Measurements from ENCODE around the gene BDKRB2.
A peak's percentile ranks its signal among the peaks of the same experiment; 100 is the strongest.
"Not testable (repeated sequence)": the region's sequence is repeated elsewhere in the genome, so short reads cannot be mapped to it uniquely, and the experiment has no call there.

Gene BDKRB2

DNA sequence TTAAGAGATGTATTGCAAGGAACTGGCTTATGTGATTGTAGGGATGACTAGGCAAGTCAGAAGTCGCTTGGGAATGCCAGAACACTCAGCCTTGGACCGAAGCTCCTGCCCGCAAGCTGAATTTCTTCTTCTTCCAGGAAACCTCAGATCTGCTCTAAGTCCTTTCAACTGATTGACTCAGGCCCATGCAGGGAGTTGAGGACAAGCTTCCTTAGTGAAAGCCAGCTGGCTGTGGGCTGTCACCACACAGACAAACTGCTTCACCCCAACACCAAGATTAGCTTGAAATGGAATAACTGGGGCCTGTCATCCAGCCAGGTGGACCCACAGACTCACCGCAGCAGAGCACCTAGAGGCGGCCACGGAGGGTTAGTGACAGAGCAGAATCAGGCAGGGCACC is 24.7 kb downstream of the BDKRB2 start:
- no peak for DNase-seq

DNA sequence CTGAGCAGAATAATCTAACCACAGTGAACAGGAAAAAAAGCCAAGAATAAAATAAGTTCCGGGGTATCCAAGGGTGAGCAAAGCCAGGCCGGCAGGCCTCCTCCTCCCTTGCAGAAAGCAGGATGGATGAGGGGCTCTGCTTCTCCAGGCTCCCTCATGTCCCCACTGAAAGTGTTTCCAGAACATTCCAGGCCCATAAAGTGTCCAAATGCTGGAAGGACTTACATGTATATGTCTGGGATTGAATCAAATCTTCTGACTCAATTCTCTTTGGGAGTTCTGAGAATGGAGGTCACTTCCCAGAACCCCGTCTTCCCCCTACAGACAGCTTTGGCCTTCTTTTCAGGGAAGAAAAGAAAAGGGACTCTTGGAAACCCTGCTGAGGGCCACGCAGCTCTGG is 26.4 kb downstream of the BDKRB2 start:
- no peak for DNase-seq

DNA sequence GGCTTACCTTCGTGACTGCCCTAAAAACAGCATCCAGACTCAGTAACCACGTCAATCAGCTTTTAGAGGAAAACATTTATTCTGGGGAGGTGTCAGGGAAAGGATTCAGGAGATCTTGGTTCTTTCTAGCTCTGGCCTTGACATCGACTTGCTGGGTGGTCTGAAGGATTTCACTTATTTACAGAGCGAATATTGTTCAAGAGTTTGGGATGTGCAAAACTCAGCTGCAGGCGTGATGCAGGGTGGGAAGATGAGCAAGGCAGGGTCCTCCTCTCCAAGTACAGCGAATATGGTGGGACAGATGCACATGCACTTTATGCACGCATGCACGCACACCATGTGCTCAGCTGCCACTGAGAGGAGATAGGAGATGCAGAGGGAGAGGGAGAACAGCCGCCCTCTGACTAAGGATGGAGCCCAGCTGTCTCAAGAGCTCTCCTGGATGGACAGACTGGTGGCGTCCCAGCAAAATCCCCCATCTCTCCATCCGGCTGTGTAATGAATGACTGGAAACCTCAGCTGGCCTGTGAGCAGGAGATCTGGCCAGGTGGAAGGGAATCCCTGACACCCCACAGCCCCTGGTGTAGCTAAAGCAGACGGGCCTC is 27.0 kb downstream of the BDKRB2 start:
- no peak for DNase-seq

DNA sequence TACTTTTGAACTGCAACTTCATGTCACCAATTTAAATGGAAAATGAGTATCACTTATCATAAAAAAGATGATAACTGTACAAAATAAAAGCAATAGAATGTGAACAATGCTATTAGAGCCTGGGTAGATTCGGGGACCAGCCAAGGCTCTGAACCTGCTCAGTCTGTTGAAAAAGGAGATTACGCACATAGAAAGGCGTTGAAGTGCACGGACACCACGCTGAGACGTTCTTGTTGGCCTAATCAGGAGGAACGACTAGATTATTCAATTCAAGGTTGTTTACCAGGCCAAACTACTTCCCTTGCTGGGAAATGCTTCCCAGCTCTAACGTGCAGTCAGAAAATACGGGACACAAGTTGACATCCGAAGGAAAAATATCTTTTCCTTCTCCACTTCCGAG is 27.9 kb downstream of the BDKRB2 start:
- no peak for DNase-seq

DNA sequence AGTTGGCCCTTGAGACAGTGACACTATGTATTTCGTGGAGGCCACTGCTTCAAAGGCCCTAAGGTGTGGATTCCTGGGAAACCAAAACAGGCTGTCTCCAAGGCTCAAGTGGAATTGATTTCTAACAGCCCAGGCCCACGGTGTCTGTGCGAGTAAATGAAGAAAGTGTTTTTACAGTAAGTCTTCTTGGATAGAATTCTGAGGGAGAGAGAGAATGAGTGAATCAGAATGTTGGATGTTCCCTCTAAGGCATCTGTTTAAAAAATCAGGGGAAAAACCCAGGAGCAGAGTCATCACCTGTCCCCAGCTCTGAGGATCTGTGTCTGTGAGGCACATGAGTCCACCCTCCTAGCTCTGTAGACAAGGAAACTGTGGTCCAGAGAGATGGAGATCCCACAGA is 29.0 kb downstream of the BDKRB2 start:
- no peak for DNase-seq

DNA sequence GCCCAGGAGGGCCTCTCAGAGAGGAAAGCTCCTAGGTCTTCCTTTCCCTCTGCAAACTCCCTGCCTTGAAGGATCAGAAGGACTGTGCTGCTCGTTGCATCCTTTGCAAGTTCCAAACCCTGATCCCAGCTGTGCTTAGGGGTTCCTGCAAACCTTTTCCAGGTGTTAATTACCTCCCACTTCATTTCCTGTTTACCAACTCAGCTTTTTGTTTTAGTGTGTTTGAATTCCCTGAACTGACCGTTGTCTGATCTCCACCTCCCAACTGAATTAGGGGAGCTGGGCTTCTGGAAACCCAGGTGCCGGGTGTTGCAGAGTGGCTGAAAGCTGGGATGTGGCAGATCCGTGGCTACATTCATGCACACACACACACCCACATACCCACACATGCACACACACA is 30.8 kb downstream of the BDKRB2 start:
- no peak for DNase-seq

DNA sequence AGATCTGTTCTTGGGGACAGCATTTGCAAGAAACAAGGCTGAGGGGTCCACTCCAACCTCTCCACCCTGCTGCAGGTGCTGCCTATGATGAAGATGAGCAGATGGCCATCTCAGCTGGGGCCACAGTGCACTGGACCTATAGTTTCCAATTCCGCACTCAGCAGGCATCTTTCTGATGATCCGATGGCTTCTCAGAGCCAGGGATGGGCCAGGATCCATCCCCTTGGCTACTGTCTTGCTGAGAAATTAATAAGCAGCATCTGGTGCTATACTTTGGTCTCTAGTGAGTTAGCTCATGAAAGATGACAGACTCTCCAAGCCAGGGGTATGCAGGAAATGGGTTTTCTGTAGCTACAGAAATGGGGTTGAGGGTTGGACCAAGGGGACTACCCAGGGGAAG is 33.0 kb downstream of the BDKRB2 start:
- no peak for DNase-seq

DNA sequence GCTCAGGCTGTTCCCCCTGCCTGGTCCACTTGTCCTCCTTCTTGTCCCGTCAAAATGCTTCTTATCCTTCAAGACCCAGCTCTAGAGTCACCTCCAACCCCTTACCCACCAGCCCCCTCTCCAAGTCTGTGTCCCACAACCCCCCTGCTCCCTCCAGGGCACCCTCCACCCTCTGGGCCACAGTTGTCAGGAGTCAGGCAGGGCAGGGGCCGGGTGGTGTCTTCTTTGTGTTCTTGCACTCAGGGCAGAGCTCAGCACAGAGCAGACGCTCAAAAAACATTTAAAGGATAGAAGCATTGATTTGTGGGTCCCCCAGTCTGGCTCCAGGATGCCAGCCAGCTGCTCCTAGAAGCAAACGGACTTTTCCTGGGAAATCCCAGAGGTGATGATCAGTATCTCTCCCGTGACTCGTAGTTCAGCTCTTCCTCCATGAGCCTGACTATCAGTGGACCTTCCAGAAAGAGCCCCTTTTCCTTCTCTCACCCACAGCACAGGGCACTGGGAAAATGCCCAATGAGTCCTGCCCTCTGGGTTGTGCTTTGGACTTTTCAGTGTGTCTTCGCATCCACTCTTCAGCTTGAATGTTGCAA is 34.1 kb downstream of the BDKRB2 start:
- no peak for DNase-seq

DNA sequence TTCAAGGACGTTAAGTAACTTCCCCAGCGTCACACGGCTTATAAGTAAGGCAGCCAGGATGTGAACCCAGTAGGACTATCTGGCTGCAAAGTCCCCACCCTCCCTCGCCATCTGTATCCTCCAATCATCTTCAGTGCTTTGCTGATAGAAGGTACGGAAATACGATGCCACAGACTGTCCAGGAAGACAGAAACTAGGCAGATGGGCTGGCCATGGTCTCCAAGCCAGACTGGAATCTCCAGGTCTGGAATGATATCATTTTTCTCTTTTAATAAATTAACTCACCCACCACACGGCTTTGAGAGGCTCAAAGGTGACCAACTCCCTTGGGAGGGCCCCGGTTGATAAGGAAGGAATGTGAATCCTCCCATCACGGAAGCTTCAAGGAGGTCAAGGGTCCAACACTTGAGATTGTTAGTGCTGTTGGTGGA is 35.1 kb downstream of the BDKRB2 start:
- no peak for DNase-seq

DNA sequence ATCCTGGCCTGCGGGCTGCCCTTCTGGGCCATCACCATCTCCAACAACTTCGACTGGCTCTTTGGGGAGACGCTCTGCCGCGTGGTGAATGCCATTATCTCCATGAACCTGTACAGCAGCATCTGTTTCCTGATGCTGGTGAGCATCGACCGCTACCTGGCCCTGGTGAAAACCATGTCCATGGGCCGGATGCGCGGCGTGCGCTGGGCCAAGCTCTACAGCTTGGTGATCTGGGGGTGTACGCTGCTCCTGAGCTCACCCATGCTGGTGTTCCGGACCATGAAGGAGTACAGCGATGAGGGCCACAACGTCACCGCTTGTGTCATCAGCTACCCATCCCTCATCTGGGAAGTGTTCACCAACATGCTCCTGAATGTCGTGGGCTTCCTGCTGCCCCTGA is 36.0 kb downstream of the BDKRB2 start:
- DNase-seq = no peak

DNA sequence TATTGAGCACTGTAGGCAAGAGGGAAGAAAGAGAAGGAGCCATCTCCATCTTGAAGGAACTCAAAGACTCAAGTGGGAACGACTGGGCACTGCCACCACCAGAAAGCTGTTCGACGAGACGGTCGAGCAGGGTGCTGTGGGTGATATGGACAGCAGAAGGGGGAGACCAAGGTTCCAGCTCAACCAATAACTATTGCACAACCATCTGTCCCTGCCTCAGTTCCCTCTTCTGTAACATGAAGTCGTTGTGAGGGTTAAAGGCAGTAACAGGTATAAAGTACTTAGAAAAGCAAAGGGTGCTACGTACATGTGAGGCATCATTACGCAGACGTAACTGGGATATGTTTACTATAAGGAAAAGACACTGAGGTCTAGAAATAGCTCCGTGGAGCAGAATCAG is 37.5 kb downstream of the BDKRB2 start:
- DNase-seq = no peak

DNA sequence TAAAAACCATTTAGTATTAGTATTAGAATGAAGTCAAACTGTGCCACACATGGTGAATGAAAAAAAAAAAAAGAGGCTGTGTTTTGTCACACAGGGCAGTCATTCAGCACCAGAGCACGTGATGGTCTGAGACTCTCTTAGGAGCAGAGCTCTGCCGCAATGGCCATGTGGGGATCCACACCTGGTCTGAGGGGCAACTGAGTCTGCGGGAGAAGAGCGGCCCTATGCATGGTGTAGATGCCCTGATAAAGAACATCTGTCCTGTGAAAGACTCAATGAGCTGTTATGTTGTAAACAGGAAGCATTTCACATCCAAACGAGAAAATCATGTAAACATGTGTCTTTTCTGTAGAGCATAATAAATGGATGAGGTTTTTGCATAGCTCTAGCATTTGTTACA is 39.1 kb downstream of the BDKRB2 start:
- DNase-seq = no peak

DNA sequence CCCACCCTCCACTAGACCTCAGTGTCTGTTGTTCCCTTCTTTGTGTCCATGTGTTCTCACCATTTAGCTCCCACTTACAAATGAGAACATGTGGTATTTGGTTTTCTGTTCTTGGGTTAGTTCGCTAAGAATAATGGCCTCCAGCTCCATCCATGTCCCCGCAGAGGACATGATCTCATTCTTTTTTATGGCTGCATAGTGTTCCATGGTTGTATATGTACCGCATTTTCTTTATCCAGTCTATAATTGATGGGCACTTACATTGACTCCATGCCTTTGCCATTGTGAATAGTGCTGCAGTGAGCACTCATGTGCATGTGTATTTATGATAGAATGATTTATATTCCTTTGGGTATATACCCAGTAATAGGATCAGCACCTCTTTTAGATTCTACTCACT is 40.4 kb downstream of the BDKRB2 start:
- not testable (repeated sequence) for DNase-seq

DNA sequence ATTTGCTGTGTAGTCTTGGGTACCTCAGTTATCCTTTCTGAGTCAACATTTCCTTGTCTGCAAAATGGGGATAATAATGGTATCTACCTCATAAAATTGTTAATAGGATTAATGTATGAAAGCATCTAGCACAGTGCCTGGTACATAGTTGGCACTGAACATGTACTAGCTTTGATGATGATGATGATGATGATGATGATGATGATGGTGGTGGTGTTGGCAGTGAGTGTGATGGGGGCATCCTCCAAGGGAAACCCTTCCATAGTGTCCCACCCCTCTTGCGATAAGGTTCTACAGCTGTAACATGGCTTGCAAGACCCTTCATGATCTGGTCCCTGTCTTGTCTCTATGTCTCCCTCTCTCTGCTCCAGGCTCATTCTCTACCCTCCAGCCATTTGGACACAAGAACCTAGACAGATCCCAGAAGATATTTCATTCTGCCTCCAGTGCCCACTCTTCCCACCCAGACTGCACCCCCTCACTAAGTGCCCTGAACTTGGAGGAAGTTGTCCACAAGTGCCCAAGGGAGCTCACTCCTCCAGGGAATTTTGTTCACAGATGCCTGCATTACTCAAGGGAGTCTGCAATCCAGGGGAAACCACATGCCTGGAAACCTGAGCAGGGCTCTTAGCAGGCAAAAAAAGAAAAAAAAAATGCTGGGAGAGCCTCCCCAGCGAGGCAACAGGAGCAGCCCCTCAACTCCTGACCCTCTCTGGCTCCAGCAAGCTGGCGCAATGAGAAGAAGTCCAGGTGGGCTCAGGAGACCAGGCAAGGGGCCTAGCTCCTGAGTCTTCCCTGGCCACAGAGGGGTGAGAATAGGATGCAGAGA is 41.3 kb downstream of the BDKRB2 start:
- DNase-seq = no peak

DNA sequence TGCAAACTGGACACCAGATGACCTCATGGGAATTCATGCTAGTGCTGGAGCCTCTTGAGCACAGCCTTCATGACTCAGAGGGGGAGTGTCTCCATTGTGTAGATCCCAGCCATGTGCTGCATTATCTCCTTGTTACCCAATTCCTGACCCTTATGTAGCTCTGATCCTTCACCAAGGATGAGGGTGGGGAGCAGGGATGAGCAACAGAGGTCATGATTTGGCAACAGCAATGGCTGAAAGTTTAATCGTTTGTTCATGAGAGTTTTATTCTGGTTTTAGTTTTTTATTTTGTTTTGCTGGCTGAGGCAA is 41.9 kb downstream of the BDKRB2 start:
- no peak for DNase-seq

DNA sequence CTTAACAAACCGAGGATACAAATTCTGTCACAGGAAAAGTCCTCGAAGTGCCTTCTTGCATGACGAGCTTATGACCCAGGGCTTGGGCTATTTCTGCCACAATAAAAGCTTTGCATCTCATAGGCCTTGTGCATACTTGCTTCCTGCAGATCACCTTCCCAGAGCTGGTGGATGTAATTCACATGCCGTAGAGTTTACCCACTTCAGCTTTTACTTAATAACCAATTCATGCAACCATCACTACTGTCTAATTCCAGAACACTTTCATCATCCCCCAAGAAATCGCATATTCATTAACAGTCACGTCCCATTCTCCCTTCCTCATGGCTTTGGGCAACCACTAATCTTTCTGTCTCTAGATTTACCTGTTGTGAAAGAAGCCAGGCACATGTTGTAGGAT is 42.4 kb downstream of the BDKRB2 start:
- no peak for DNase-seq

DNA sequence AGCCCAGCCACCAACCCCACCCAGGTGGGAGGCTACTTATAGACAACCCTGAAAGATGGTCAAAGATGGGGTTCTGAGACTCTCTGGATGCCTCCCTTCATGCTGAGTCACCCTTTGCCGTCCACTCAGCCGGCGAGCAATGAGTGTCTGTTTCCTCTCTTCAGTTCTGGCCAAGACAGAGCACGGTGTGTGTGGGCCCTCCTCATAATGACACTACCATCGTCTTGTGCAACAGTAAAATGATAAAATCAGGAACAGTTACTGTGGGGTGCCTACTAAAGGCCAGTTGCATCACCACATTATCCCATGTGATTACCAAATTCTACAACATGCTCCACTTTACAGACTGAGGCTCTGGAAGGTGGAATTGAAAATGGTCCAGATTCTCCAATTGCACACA is 44.4 kb downstream of the BDKRB2 start:
- DNase-seq = no peak

DNA sequence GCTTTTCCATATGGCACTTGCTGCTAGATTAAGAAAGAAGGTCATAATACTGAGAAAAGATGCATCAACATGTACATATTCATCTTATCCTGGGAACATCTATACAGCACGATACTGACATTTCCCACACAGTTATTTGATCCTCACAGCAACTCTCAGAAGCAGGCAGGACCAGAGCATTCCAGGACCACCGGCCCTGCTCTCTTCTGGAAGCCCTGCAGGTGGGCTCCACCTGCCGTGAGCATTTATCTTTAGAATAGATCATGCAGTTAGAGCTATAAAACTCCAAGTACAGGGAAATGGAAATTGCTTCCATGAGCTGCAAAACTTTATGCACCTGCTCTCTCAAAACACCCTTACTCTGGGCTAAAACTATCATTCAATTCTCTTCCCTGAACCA is 45.8 kb downstream of the BDKRB2 start:
- DNase-seq = no peak

DNA sequence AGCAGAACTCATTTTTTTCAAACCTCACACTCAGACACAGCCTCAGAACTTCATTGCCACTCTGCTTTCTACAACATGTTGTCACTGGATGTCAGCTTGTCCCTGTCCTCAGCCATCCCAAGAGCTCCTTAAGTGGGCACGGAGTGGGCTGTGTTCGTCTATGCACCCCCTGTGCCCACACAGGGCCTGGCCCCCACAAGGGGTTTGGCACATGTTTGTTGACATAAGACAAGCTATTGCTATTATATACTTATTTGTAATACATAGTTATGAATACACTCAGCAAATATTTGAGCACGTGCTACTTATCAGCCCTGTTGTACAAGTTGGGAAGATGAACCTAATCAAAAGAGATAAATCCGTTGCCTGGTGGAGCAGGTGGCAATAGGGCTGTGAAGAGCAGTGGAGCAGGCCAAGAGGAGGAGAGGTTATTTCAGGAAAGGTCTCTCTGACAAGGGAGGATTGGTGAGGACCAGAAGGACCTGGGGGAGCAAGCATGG is 47.1 kb downstream of the BDKRB2 start:
- no peak for DNase-seq

DNA sequence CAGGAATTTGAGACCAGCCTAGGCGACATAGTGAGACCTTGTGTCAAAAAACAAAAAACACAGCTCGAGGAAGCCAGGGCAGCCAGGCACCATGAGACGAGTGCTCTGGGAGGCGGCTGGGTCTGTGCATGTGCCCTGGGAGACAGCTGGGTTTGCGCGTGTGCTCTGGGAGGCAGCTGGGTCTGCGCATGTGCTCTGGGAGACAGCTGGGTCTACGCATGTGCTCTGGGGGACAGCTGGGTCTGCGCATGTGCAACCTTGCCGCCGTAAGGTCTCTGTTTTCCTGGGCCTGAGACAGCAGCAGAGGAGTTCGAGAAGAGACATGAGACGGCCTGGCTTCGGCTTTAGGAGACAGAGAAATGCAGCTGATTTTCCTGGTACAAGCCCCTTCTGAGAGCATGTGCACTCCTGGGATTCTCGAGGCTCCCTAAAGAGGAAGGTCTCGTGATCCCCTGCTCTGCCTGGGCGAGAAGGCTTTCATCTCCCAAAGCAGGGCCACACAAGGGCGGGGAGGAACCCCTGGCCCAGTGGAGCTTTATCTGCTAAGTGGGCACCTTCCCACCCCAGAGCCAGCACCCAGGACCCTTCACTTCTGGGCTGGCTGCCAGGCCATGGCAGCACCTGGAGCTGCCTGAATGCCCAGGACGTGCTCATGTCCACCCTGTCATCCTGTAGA is 47.8 kb downstream of the BDKRB2 start:
- peak; percentile 43 for DNase-seq

DNA sequence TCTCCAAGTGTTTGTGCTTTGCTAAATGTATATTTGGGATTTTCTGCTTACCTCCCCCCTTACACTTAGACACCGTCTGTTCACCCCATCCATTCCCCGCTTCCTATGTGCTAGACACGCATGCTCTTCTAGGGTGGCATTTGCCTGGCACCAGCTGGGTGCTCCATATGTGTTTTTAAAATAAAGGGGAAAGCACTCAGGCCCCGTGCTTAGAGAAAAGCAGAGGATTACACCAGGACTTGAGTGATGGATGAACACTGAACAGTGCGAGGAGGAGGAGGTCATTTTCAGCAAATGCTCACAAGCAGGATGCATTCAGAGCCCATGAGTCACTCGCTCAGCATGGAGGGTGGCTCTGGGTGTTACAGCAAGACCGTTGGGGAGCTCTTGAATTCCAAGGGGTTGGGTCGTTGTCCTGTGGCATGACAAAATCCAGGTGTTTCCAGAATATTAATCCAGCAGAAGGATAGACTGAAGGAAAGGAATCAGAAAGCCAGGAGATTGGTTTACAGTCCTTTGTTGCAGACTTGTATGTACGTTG is 48.4 kb downstream of the BDKRB2 start:
- DNase-seq = no peak

DNA sequence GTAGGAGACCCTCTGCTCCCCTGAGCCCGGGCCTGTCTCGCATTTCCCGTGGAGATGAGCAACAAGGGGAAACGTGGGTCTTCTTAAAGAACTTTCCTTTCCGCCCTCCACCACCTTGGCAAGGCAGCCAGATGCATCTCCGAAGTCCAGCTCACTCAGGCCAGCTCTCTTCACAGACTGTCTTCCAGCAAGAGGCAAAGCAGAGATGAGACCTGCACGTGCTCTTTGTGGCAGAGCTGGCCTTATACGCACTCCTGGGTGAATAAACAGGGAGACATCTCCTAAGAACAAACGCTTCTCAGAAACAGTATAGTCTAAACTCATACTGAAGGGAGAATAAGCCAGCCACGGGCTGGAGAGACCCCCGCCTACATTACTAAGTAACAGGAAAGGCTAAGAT is 50.0 kb downstream of the BDKRB2 start:
- DNase-seq = no peak

DNA sequence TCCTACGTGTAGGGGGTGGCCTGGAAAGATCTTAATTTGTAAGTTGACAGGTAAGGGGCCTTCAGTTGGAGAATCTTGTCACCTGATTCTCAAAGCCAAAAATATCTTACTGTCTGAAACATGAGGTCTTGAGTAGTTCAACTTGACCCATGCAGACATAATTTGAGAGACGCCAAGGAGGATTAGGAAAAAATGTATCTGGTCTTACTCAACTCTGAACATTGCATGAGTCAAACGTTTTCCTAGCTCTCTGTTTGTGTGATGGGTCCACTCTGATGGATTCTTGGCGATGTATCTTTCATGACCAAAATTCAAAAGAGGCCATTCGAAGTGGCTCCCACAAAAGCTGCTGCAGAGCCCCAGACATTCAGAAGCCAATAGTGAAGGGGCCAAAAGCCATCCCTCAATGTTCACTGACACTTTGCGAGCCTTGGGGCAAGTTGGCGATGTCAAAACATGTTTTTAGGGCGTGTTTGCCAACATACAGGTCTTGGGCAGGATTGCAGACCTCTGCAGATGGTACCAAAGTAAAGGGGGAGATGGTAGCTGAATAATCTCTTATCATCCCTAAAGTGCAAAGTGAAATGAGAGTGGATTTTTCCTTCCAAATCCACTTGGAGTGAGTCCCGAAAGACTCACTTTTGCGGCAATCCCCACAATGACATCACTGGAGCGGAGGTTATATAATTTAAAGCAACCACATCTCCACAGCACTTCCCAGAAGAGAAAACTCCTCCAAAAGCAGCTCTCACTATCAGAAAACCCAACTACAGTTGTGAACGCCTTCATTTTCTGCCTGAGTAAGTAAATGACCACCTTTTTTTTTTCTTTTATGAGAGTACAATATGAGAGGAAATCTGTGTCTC is 51.1 kb downstream of the BDKRB2 start, which contains the start of gene BDKRB1:
Gene BDKRB1, plus strand, starts transcription at position 710 of the 866 bp plus-strand sequence. CDS start 7,473 bp downstream, outside the sequence.
- DNase-seq = no peak

All from NCI-H2029 (cell line).